GM12801 (cell line): ENCODE data around the gene ATP5ME.

Source experiments
- TF ChIP-seq, protein P1 (sequence below): IDR thresholded peaks from one replicate; pipeline ENCODE4 v1.5.1; 2011; ENCODE audit warnings: control low read depth; ENCODE audit not compliant: insufficient read length; ENCODE audit errors: extremely low read depth

Gene ATP5ME

DNA sequence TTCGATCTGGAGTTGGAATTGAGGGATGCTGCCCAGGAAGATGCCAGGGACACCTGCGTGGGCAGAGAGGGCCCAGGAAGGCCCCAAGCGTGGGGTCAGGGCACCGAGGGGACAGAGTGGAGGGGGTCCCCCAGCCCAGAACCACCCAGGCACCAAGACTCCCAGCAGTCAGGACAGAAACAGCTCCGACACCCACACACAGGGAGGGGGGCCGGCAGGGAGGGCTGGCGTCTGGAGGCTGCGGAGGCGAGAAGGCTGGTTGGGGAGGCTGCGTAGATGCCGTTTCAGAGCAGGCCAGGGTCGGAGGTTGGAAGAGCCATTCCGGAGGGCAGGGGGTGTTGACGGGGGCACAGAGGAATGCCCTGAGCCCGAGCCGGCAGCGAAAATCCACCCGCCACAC is 23.6 kb downstream of the ATP5ME start:
- TF ChIP-seq, protein P1, sequence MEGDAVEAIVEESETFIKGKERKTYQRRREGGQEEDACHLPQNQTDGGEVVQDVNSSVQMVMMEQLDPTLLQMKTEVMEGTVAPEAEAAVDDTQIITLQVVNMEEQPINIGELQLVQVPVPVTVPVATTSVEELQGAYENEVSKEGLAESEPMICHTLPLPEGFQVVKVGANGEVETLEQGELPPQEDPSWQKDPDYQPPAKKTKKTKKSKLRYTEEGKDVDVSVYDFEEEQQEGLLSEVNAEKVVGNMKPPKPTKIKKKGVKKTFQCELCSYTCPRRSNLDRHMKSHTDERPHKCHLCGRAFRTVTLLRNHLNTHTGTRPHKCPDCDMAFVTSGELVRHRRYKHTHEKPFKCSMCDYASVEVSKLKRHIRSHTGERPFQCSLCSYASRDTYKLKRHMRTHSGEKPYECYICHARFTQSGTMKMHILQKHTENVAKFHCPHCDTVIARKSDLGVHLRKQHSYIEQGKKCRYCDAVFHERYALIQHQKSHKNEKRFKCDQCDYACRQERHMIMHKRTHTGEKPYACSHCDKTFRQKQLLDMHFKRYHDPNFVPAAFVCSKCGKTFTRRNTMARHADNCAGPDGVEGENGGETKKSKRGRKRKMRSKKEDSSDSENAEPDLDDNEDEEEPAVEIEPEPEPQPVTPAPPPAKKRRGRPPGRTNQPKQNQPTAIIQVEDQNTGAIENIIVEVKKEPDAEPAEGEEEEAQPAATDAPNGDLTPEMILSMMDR: no peak

DNA sequence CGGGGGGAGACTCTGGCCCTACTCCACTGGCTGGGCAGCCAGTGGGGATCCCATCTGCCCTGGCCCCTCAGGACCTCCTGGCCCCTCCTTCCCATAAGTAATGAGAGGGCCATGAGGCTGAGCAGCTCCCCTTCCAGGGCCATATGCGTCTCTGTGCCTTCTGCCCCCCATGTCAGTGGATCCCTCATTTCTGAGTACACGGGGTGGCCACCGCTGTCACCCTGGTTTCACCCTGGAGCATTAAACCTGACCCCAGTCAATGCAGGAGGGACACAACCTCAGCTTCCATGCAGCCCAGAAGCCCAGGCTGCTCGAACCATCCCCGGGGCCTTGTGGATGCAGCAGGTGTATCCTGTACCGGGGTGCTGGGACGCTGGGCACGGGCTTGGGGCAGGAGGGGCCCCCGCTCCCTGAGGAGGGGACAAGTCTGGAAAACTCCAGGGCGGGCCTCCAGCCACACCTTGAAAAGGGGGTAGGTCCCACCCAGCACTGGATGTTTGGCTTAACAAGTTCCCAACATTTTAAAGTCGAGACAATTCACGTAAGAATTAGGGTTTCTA is 24.2 kb downstream of the ATP5ME start:
- TF ChIP-seq, protein P1: no peak

DNA sequence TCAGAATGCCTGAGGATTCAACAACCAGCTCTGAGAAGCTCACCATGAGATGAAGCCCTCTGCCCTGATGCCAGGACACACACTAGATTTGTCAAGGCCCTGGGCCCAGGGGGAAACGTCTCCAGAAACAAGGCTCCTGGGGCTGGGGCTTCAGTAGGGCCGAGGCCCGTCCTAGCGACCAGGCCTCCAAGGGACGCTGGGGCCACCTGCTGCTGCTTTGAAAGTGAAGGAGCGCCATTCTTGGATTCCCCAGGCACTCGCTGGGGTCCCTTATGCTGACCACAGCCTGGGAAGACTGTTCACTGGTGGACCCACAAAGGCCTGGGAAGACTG is 24.8 kb downstream of the ATP5ME start:
- TF ChIP-seq, protein P1: no peak

DNA sequence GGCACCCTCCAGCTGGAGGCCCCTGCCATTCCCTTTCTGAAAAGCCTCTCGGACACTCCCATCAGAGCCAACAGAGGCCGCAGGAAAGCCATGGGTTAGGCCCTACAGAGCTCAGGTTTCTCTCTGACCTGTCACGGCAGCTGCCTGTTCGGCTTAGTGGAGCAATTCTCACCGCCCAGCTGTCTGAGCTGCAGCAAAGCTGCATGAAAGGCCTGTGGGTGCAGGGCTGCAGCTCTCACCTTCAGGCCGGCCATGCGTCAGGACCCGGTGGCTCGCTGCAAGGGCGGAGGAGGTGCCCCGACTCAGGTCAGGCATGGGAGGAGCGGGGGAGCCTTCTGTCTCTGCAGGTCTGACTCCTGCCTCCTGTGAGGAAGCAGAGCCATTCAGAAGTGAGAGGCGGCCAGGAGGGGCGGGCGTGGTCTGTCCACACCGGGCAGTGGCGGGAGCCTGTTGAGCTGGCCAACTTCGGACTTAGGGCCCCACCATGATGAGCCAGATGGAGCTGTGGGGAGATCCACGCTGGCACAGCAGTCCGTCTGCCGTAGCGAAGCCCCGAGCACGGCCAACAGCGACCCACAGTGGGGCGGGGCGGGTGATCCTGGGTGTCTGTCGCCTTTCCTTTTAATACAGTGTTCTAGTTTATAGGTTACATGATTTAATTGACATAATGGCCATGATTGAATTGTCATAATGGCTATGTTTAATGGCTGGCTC is 25.3 kb downstream of the ATP5ME start:
- TF ChIP-seq, protein P1: no peak

DNA sequence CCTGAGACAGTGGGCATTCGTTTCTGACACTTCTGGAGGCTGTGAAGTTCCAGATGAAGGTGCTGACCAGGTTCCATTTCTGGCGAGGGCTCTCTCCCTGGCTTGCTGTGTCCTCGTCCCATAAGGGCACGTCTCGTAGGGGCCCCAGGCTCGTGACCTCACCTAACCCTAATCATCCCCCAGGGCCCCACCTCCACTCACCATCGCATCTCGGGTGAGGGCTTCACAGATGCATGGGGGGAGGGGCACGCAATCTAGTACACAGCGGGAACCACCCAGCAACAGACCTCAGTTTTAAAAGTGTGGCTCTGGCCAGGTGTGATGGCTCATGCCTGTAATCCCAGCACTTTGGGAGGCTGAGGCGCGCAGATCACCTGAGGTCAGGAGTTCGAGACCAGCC is 26.6 kb downstream of the ATP5ME start:
- TF ChIP-seq, protein P1: no peak

DNA sequence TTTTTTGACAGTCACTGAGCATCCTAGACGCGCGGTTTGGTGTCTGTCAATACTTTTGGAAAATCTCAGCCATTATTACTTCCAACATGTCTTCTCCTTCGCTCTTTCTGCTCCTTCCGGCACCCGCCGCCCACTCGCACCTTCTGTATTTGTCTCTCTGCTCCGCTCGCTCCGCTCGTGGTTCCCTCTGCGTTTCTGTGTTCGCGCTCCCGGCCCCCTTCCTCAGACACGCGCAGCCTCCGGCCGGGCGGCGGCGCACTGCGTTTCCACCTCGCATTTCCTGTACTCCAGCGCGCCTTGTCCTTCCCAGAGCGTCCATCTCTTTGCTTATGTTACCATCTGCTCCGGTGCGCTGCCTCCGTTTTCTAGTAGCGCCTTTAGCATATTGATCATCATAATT is 27.6 kb downstream of the ATP5ME start:
- TF ChIP-seq, protein P1: no peak

DNA sequence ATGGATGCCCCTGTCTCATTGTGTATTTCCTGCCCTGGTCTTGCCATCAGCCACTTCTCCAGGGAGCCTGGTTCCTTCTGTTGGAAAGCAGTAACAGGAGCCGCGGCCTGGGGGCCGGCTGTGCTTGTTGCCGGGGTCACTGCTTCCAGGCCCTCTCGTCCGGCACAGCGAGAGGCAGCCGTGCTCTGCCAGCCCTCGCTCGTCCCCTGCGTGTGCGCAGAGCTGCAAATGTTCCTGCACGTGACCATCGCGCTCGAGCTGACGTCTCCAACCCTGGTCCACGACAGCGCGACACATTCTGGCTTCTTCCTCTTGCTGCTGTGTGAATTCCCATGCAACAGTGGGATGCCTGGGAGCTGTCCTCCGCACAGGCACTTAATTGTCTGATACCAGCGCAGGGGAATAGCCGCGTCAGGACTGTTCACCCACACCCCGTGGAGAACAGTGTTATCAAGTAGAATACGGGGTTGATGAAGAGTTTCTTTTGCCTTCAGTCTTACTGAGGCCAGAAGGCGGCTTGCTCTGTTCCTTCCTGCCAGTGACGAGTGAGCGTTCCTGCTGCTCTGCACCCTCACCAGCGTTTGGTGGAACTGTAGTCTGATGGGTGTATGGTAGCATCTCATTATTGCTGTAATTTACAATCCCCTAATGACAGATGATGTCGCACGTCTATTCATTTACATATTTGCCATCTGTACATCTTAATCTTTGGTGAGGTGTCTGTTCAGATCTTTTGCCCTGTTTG is 36.4 kb downstream of the ATP5ME start:
- TF ChIP-seq, protein P1: no peak
